T-helper 2 cell treated with Interferon-gamma antibody and Interleukin-4, amounts not matched to agents 5 μg/mL and 100 μg/mL, for 36 hours (primary cell): Measurements from ENCODE around the gene GMPPA.
A peak's percentile ranks its signal among the peaks of the same experiment; 100 is the strongest.

Experiments used
- DNase-seq: peaks from one replicate; pipeline ENCODE4 v3.0.0; 2021; ENCODE audit warnings: low spot score
- H3K27ac Mint-ChIP-seq: one replicate; pipeline ENCODE4 v1.8.0; 2021; ENCODE audit warnings: mild to moderate bottlenecking, mixed read lengths
- H3K27me3 Mint-ChIP-seq: one replicate; pipeline ENCODE4 v1.8.0; 2021; ENCODE audit warnings: low read depth, mixed read lengths
- H3K36me3 Mint-ChIP-seq: one replicate; pipeline ENCODE4 v1.8.0; 2021; ENCODE audit warnings: low read depth, mixed read lengths
- H3K4me1 Mint-ChIP-seq: one replicate; pipeline ENCODE4 v1.8.0; 2021; ENCODE audit warnings: low read depth, mixed read lengths
- H3K4me3 Mint-ChIP-seq: one replicate; pipeline ENCODE4 v1.8.0; 2022; ENCODE audit warnings: mild to moderate bottlenecking, moderate library complexity, mixed read lengths
- H3K9me3 Mint-ChIP-seq: one replicate; pipeline ENCODE4 v1.8.0; 2021; ENCODE audit warnings: mixed read lengths

Gene GMPPA

DNA sequence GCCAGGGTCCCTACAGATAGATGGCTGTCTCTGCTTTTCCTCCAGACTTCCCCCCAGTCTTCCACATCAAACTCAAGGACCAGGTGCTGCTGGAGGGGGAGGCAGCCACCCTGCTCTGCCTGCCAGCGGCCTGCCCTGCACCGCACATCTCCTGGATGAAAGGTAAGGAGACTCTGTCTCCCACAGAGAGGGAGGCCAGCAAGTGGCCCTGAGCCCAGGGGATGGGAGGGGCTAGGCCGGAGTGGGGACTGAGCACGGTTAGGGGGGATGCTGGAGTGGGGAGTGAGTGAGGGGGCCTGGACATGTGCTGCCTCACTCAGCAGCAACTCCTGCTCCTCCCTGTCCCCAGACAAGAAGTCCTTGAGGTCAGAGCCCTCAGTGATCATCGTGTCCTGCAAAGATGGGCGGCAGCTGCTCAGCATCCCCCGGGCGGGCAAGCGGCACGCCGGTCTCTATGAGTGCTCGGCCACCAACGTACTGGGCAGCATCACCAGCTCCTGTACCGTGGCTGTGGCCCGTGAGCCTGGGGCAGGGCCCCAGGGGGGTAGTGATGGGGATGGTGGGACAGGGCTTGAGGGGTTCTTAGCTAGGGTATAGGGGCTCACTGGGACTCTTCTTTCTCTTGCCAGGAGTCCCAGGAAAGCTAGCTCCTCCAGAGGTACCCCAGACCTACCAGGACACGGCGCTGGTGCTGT is 10.4 kb upstream of the GMPPA start:
- no peaks in the 10 kb centered on the region for H3K9me3 Mint-ChIP-seq
- no peaks in the 10 kb centered on the region for H3K36me3 Mint-ChIP-seq
- H3K27me3 Mint-ChIP-seq = peaks cover 35% of the 10 kb centered on the region

GRCh38 chr2:219488844-219489194 is 9.9 kb upstream of the GMPPA start:
- DNase-seq = no peak
- Mint-ChIP-seq H3K4me3 (no peak overlapping the region), H3K9me3 (no peaks in the 10 kb centered on the region), H3K27me3 (peaks cover 37% of the 10 kb centered on the region), H3K36me3 (no peaks in the 10 kb centered on the region), H3K4me1 (no peaks in the 10 kb centered on the region), H3K27ac (no peak overlapping the region)

More for the DNA sequence above, 10.4 kb upstream of the GMPPA start:
- H3K4me1 Mint-ChIP-seq = no peaks in the 10 kb centered on the region
- H3K4me3 Mint-ChIP-seq = no peak overlapping the region
- no peak overlapping the region for H3K27ac Mint-ChIP-seq
- DNase-seq = no peak

- Mint-ChIP-seq H3K9me3 (no peaks in the 10 kb centered on the region), H3K27me3 (peaks cover 36% of the 10 kb centered on the region), H3K4me1 (no peaks in the 10 kb centered on the region), H3K4me3 (no peak overlapping the region), H3K27ac (no peak overlapping the region), H3K36me3 (no peaks in the 10 kb centered on the region)
- DNase-seq = no peak
Measured at GRCh38 chr2:219489315-219489714, 9.4 kb upstream of the GMPPA start.

DNA sequence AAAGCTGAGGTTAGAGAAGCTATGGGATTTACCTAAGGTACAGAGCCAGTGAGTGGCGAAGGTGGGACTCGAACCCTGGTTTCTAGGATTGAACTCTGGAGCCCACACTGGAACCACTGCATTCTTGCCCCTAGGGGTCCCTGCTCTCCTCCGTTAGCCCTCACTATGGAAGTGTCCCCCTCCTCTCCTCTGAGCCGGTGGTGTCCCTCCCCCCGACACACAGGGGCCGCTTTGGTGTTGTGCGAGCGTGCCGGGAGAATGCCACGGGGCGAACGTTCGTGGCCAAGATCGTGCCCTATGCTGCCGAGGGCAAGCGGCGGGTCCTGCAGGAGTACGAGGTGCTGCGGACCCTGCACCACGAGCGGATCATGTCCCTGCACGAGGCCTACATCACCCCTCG is 8.5 kb upstream of the GMPPA start:
- no peak for DNase-seq
- Mint-ChIP-seq H3K4me3 (no peak overlapping the region), H3K27ac (no peak overlapping the region), H3K27me3 (peaks cover 41% of the 10 kb centered on the region), H3K4me1 (no peaks in the 10 kb centered on the region), H3K36me3 (no peaks in the 10 kb centered on the region), H3K9me3 (no peaks in the 10 kb centered on the region)

- H3K27ac Mint-ChIP-seq = no peak overlapping the region
- peaks cover 3% of the 10 kb centered on the region for H3K4me1 Mint-ChIP-seq
- H3K4me3 Mint-ChIP-seq = no peak overlapping the region
- peaks cover 41% of the 10 kb centered on the region for H3K27me3 Mint-ChIP-seq
- DNase-seq = no peak
- H3K9me3 Mint-ChIP-seq = no peaks in the 10 kb centered on the region
- H3K36me3 Mint-ChIP-seq = no peaks in the 10 kb centered on the region
Measured at GRCh38 chr2:219490600-219491130, 8.0 kb upstream of the GMPPA start.

DNA sequence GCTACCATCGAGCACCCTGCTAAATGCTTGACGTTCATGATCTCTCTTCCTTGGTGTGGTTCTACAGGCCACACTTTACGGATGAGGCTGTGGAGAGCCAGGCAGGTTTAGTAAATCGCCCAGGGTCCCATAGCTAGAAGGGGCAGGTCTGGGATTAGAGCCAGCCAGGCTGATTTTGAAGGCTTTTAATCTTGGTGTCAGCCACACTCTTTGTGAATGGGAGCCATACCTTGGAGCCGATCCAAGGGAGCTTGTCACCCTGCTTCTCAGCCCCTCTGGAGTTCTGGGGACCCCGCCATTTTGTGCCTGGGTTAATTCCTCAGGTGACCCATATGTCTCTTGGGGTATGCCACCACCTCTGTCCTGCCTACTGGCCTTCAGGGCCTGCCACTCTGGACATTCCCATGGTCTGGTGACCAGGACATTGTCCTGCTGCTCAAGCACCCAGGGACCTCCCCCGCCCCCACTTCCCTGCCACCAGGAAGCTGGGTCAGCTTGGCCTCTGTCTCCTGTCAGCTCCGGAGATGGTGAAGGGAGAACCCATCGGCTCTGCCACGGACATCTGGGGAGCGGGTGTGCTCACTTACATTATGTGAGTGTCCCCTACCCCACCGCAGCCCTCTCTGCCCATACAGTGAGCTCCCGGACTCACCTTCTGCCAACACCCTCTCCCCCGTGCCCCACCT is 7.3 kb upstream of the GMPPA start:
- H3K27ac Mint-ChIP-seq = no peak overlapping the region
- no peaks in the 10 kb centered on the region for H3K36me3 Mint-ChIP-seq
- no peaks in the 10 kb centered on the region for H3K9me3 Mint-ChIP-seq
- peaks cover 3% of the 10 kb centered on the region for H3K4me1 Mint-ChIP-seq
- H3K27me3 Mint-ChIP-seq = peaks cover 40% of the 10 kb centered on the region
- H3K4me3 Mint-ChIP-seq = no peak overlapping the region
- DNase-seq = no peak

DNA sequence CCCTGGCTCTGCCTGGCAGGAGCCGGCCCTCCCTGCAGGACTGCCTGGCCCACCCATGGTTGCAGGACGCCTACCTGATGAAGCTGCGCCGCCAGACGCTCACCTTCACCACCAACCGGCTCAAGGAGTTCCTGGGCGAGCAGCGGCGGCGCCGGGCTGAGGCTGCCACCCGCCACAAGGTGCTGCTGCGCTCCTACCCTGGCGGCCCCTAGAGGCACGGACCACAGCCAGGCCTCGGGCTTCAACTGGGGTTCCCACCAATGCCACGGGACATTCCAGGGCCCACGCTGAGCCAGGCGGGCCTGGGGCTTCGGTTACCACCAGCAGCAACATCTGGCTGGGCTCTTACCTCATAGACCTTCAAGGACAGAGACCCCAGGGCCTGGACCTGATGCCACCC is 6.1 kb upstream of the GMPPA start:
- Mint-ChIP-seq H3K27ac (no peak overlapping the region), H3K4me3 (no peak overlapping the region), H3K9me3 (no peaks in the 10 kb centered on the region), H3K27me3 (peaks cover 43% of the 10 kb centered on the region), H3K36me3 (no peaks in the 10 kb centered on the region), H3K4me1 (peaks cover 7% of the 10 kb centered on the region)
- DNase-seq = no peak

DNA sequence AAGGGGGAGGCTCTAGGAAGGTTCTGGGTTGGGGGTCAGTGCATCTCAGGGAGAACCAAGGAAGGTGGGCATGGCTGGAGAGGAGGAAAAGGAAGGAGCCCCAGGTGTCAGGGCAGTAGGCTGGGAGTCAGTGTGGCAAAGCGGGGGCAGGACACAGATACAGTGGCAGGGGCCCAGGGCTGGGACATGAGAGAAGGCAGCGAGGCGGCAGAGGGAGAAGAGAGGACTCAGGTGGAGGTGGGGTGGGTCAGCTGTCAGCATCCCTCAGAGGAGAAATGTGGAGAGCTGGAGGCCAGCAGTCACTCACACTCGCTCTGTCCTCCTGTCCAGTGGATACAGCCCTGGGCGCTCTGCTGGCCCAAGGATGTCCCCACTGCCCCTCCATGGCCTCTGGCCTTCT is 5.6 kb upstream of the GMPPA start:
- Mint-ChIP-seq H3K9me3 (no peaks in the 10 kb centered on the region), H3K4me3 (no peak overlapping the region), H3K27me3 (peaks cover 41% of the 10 kb centered on the region), H3K36me3 (no peaks in the 10 kb centered on the region), H3K4me1 (peaks cover 8% of the 10 kb centered on the region), H3K27ac (no peak overlapping the region)
- DNase-seq = no peak

DNA sequence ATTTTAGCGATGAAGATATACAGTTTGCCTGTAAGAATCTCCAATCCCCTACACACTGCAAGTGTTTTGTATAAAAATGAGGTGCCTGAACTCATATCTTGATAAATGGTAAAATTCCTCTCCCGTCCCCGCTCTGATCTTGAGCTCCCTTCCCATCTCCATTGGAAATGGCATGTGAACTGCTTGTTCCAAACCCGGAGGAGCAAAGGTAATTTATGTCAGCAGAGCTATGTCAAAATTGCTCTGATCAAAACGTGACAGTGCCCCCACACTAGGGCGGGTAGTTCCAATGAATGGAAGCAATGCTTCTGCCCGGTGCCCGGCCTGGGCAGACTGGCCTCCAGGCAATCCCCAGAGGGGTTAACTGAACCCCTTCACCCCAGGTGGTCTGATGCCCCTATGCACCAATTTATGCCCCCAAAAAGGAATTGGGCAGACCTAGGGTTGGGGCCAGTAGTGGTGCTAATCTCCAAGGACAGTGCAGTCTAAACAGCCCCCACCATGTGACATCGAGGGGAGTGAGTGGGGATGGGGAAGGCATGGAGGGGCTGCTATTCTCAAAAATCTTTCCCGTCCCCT is 3.6 kb upstream of the GMPPA start:
- no peaks in the 10 kb centered on the region for H3K9me3 Mint-ChIP-seq
- peaks cover 1% of the 10 kb centered on the region for H3K36me3 Mint-ChIP-seq
- no peak overlapping the region for H3K4me3 Mint-ChIP-seq
- peaks cover 21% of the 10 kb centered on the region for H3K4me1 Mint-ChIP-seq
- no peak overlapping the region for H3K27ac Mint-ChIP-seq
- DNase-seq = no peak
- H3K27me3 Mint-ChIP-seq = peaks cover 47% of the 10 kb centered on the region

- DNase-seq = peak; percentile 36
- Mint-ChIP-seq H3K27ac (no peak overlapping the region), H3K4me1 (peaks cover 24% of the 10 kb centered on the region), H3K4me3 (no peak overlapping the region), H3K27me3 (peaks cover 47% of the 10 kb centered on the region), H3K9me3 (no peaks in the 10 kb centered on the region), H3K36me3 (peaks cover 1% of the 10 kb centered on the region)
Measured at GRCh38 chr2:219495531-219496122, 3.1 kb upstream of the GMPPA start.

GRCh38 chr2:219496247-219496824 is 2.4 kb upstream of the GMPPA start:
- Mint-ChIP-seq H3K36me3 (peaks cover 5% of the 10 kb centered on the region), H3K4me1 (peaks cover 26% of the 10 kb centered on the region), H3K27ac (no peak overlapping the region), H3K27me3 (peaks cover 47% of the 10 kb centered on the region), H3K4me3 (peak overlapping the region; percentile 33), H3K9me3 (no peaks in the 10 kb centered on the region)
- DNase-seq = no peak

DNA sequence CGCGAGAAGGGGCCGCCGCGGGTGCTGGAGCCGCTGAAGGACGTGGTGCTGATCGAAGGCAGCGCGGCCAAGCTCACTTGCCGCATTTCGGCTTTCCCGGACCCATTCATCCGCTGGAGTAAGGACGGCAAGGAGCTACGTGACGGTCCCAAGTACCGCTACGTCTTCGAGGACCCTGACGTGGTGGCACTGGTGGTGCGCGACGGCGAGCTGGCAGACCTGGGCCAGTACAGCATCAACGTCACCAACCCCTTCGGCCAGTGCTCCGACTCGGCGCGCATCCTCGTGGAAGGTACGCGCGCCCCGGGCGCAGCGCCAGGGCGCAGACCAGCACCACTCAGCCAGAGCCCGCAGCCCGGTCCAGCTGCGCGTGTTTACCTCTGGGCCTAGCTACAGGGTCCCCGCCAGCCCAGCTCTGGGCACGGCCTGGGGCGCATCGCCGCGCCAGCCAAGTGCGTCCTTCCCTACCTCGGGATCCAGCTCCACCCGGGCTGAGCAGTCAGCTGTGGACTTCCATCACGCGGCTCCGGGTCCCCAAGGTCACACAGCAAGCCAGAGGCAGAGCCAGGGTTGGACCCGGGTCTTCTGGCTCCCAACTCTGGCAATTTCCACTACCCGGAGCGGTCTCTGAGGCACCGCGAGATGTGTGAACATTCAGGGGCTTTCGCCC is 1.7 kb upstream of the GMPPA start:
- DNase-seq = no peak
- peaks cover 5% of the 10 kb centered on the region for H3K36me3 Mint-ChIP-seq
- H3K9me3 Mint-ChIP-seq = no peaks in the 10 kb centered on the region
- H3K4me3 Mint-ChIP-seq = peak overlapping the region; percentile 94
- H3K27me3 Mint-ChIP-seq = peaks cover 47% of the 10 kb centered on the region
- H3K4me1 Mint-ChIP-seq = peaks cover 29% of the 10 kb centered on the region
- no peak overlapping the region for H3K27ac Mint-ChIP-seq

DNA sequence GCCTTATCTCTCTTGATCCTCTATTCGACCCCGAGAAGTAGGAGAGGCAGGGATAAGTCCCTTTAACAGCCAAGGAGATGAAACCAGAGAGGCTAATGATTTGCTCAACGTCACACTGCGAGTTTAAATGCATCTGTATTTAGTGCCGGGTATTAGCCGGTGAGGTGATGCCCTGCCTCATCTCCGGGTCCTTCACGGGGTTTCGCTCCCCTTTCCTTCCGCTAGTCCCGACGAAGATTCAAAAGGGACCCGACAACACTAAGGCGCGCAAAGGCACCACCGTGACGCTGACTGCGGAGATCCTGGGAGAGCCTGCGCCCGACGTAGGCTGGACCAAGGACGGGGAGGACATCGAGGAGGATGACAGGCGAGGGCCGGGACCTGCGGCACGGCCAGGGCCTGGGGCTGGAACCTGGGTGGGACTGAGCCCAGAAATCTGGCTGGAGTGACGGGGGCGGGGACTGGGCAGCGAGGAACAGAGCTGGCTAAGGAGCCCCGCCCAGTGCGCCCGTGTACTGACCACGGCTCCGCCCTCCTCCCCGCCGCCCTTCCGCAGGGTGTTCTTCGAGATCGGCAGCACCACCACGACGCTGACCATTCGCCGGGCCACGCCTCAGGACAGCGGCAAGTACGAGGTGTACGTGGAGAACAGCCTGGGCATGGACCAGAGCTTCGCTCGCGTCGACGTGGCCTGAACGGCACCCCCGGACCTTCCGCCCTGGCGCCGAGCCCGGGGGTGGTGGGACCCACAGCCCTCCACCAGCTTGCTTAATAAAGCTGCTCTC is 1.0 kb upstream of the GMPPA start:
- Mint-ChIP-seq H3K27me3 (peaks cover 47% of the 10 kb centered on the region), H3K4me3 (peak overlapping the region; percentile 94), H3K4me1 (peaks cover 32% of the 10 kb centered on the region), H3K9me3 (no peaks in the 10 kb centered on the region), H3K27ac (no peak overlapping the region), H3K36me3 (peaks cover 5% of the 10 kb centered on the region)
- DNase-seq = peak; percentile 58
